ENCODE measurements around the gene ABCG4. TPM values are rescaled to one million over a fixed set of nuclear protein-coding genes. Genes with fewer than 3 reads are reported as not detected.
"Not testable (repeated sequence)": the region's sequence is repeated elsewhere in the genome, so short reads cannot be mapped to it uniquely, and the experiment has no call there.

The ABCG4 gene
- total RNA-seq, 6 donors from 2014 or later: 0.06 to 0.78 TPM; not detected in 4

DNA sequence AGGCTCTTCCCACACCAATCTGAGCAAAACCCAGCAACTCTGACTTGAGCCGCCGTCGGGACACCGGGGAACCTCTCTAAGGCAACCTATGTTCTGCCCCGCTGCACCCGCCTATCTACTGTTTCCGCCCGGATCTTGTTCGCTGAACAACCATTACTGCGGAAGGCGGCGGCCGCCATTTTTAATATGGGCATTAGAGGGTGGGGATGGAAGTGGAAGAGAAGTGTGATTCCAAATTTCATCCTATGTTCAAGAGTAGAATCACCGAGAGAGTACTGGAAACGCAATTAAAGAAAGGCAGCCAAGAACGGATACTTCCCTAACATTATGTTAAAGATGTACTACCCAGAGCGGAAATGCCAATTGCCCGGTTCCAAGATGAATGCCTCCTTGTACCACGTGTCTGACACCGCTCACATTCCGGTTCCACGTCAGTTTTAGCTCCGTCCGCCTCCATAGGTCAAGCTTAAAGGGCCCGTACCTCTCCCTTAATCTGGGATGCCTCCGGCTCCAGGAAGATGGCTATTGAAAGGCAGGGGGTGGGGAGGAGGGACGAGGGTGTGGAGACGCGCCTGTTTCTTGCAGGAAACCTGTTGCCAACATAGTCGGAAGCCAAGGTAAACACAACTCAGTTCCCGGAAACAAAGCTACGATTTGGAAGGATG lies 47.0 kb upstream of the ABCG4 start, which contains the start of gene DPAGT1:
Gene DPAGT1, minus strand, starts transcription at position 95 of the 665 bp plus-strand sequence. CDS start 198 bp downstream, outside the sequence.
- TF ChIP-seq POLR2A (IDR thresholded peaks at IDR 0.05) (peak in 2 of 4 donors; percentile 37 to 58), POLR2AphosphoS5 (IDR thresholded peaks at IDR 0.05) (peak; percentile 64 to 65), CTCF (IDR thresholded peaks at IDR 0.05) (peak in 1 of 6 experiments; percentile 9), EP300 (IDR thresholded peaks at IDR 0.05) (peak in 1 of 4 donors; percentile 2)

DNA sequence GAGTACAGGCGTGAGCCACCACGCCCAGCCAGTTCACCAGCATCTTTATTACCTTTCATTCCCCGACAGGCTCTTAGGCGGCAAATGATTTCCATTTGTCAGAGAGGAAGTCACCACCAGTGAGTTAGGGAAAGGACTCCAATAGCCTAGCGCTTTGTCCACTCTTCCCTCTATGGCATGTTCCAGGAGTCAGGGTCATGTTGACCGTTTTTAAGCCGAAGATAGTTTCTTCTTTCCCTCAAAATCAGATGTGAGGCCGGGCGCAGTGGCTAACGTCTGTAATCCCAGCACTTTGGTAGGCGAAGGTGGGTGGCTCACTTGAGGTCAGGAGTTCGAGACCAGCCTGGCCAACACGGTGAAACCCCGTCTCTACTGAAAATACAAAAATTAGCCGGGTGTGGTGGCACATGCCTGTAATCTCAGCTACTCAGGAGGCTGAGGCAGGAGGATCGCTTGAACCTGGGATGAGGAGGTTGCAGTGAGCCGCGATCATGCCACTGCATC lies 45.6 kb upstream of the ABCG4 start:
- H3K4me3 ChIP-seq: peak overlapping the region in 3 of 4 donors; percentile 66 to 80 (median 68)

More for the DNA sequence above, 47.0 kb upstream of the ABCG4 start, which contains the start of gene DPAGT1:
- DNase-seq (peak in 1 of 2 donors; percentile 93), ATAC-seq (ENCODE audit: low FRiP score in 2 of 2) (peak; percentile 97)
- Histone ChIP-seq H3K27ac (peak within 1 kb of the TSS; percentile 88 to 92 (median 89)), H3K4me1 (peaks cover 28 to 39% (median 30%) of the 10 kb centered on the region in 4 donors), H3K36me3 (peaks cover 3 to 17% (median 9%) of the 10 kb centered on the region in 4 donors), H3K4me3 (peak within 1 kb of the TSS; percentile 66 to 92 (median 74)), H3K9me3 (no peaks in the 10 kb centered on the region), H3K27me3 (no peaks in the 10 kb centered on the region)
- 0 to 3% methylated on average over 16 to 32 of the region's 32 CpGs for WGBS, 2 donors

DNA sequence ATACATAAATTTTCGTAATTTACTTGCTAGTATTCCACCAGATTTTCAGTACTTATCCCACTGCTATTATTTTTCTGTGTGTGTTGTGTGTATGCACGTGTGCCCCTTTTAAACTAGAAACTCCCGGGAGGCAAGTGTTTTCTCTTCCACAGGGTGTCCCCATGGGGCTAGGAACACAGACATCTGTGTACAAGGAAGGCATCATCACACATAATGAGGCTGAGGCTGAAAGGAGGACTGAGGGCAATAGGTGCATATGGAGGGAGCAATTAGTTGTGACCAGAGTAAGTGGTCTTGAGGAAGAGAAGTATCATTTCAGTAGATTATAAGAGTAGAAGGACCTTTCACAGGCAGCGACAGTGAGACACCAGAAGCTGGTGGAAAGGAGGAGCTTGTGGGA lies 45.1 kb upstream of the ABCG4 start:
- Histone ChIP-seq H3K4me3 (no peak overlapping the region), H3K9me3 (no peaks in the 10 kb centered on the region), H3K27me3 (no peaks in the 10 kb centered on the region), H3K36me3 (no peaks in the 10 kb centered on the region), H3K4me1 (peaks cover 36 to 49% (median 37%) of the 10 kb centered on the region in 4 donors), H3K27ac (peak overlapping the region in 2 of 4 donors; percentile 88 to 92)
- ATAC-seq (ENCODE audit: low FRiP score in 2 of 2): no peak
- WGBS, 2 donors: 60 to 63% methylated on average over 4 of the region's 4 CpGs
- DNase-seq: no peak
- no peak for TF ChIP-seq EP300 (IDR thresholded peaks at IDR 0.05)
- TF ChIP-seq POLR2AphosphoS5 (IDR thresholded peaks at IDR 0.05): no peak
- no peak for TF ChIP-seq POLR2A (IDR thresholded peaks at IDR 0.05)
- TF ChIP-seq CTCF (IDR thresholded peaks at IDR 0.05): no peak

More for the DNA sequence above, 45.6 kb upstream of the ABCG4 start:
- Histone ChIP-seq H3K27ac (peak overlapping the region; percentile 88 to 92 (median 89)), H3K4me1 (peaks cover 30 to 43% (median 32%) of the 10 kb centered on the region in 4 donors)
- 84 to 86% methylated on average over 17 to 18 of the region's 18 CpGs for WGBS, 2 donors
- H3K36me3 ChIP-seq; H3K9me3 ChIP-seq; ATAC-seq (ENCODE audit: low FRiP score in 2 of 2); DNase-seq; H3K27me3 ChIP-seq: not testable (repeated sequence)

DNA sequence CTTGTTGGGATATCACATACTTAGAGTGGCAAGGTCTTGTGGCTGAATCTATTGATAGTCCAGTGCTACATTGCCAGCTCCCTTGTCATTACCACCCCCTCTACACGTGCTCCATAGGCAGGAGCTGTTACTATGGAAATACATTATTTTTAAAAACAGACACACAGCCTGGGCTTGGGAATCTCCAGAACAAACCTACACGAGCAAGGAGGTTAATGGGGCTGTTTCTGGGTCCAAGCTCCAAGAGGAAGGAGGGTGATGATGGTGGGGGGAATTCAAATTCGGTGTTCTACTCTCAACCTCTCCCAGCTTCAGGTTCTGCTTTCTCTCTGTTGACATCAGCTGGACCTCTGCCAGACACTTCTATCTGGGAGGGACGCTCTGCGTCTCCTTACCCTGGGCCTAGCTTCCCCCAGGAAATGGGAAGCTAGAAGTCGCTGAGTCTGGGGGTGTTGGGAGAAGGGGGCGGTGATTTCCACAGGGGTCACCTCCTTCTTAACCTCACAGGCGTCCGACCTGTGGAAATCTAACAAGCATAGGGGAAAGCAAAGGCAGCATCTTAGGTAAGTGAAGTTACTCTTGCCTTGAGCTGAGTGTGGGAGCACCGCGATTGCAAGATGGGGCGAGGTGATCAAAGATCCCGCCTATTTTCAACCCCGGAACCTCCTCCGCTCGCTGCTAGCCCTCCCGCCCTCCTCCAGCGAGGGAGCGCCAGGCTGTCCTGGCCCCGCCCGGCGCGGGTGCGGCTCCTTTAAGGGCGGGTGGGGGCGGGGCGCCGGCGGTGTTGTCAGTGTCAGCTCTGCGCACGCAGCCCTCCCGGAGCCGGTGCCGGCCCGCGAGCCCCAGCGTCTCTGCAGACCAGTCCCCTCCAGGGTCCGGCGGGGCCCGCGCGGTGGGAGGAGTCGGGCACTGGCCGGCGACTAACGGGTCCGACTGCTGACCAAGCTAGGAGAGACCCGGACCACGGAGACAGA lies 42.0 kb upstream of the ABCG4 start, which contains the start of gene C2CD2L:
Gene C2CD2L, plus strand, starts transcription at position 781 of the 974 bp plus-strand sequence. CDS start 398 bp downstream, outside the sequence.
- peak; percentile 94 to 96 for ATAC-seq (ENCODE audit: low FRiP score in 2 of 2)
- WGBS, 2 donors: 1 to 2% methylated on average over 16 to 28 of the region's 49 CpGs
- Histone ChIP-seq H3K9me3 (no peaks in the 10 kb centered on the region), H3K4me3 (peak within 1 kb of the TSS; percentile 67 to 99 (median 86)), H3K27ac (peak within 1 kb of the TSS; percentile 81 to 93 (median 87)), H3K4me1 (peaks cover 29 to 53% (median 32%) of the 10 kb centered on the region in 4 donors), H3K27me3 (no peaks in the 10 kb centered on the region), H3K36me3 (peaks cover 9 to 19% (median 13%) of the 10 kb centered on the region in 4 donors)
- peak; percentile 96 to 98 for DNase-seq
- TF ChIP-seq POLR2AphosphoS5 (IDR thresholded peaks at IDR 0.05) (peak; percentile 37 to 74), POLR2A (IDR thresholded peaks at IDR 0.05) (peak in 2 of 4 donors; percentile 24 to 71), CTCF (IDR thresholded peaks at IDR 0.05) (no peak)
